Measurements from ENCODE around the gene DAB2IP.
"Not testable (repeated sequence)": the region's sequence is repeated elsewhere in the genome, so short reads cannot be mapped to it uniquely, and the experiment has no call there.

The DAB2IP gene

DNA sequence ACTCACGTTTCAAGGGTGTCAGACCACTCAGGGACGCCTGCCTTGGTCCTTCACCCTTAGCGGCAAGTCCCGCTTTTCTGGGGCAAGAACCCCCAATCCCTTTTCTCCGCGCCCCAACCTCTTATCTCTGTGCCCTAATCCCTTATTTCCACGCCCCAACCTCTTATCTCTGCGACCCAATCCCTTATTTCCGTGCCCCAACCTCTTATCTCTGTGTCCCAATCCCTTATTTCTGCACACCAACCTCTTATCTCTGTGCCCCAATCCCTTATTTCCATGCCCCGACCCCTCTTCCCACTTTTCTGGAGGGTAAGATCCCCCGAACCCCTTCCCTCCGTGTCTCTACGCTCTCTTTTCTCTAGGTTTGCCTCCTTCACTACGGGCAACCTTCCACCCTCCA is 139.4 kb downstream of the DAB2IP start:
- H3K4me3 ChIP-seq (ENCODE audit: low read depth, low read length), result no peak overlapping the region
- TF ChIP-seq, protein P1, sequence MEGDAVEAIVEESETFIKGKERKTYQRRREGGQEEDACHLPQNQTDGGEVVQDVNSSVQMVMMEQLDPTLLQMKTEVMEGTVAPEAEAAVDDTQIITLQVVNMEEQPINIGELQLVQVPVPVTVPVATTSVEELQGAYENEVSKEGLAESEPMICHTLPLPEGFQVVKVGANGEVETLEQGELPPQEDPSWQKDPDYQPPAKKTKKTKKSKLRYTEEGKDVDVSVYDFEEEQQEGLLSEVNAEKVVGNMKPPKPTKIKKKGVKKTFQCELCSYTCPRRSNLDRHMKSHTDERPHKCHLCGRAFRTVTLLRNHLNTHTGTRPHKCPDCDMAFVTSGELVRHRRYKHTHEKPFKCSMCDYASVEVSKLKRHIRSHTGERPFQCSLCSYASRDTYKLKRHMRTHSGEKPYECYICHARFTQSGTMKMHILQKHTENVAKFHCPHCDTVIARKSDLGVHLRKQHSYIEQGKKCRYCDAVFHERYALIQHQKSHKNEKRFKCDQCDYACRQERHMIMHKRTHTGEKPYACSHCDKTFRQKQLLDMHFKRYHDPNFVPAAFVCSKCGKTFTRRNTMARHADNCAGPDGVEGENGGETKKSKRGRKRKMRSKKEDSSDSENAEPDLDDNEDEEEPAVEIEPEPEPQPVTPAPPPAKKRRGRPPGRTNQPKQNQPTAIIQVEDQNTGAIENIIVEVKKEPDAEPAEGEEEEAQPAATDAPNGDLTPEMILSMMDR (IDR thresholded peaks at IDR 0.05; ENCODE audit: insufficient read depth, low read depth, low read length, missing control alignments), result no peak
- no peak for DNase-seq (ENCODE audit: low read depth)

DNA sequence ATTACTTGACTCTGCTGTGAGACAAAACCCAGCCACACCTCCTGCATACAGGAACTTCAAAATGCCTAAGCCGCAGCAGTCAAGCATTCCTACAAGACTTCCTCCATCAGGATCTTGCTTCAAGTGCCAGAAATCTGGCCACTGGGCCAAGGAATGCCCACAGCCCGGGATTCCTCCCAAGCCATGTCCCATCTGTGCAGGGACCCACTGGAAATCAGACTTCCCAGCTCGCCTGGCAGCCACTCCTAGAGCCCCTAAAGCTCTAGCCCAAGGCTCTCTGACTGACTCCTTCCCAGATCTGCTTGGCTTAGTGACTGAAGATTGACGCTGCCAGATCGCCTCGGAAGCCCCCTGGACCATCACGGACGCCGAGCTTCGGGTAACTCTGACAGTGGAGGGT is 141.0 kb downstream of the DAB2IP start:
- H3K4me3 ChIP-seq (ENCODE audit: low read depth, low read length); DNase-seq (ENCODE audit: low read depth): not testable (repeated sequence)

DNA sequence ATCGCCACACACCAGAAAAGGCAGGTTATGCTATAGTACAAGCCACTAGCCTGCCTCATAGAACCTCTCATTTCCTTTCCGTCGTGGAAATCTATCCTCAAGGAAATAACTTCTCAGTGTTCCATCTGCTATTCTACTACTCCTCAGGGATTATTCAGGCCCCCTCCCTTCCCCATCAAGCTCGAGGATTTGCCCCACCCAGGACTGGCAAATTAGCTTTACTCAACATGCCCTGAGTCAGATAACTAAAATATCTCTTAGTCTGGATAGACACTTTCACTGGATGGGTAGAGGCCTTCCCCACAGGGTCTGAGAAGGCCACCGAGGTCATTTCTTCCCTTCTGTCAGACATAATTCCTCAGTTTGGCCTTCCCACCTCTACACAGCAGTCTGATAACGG is 142.9 kb downstream of the DAB2IP start:
- not testable (repeated sequence) for DNase-seq (ENCODE audit: low read depth); H3K4me3 ChIP-seq (ENCODE audit: low read depth, low read length)

DNA sequence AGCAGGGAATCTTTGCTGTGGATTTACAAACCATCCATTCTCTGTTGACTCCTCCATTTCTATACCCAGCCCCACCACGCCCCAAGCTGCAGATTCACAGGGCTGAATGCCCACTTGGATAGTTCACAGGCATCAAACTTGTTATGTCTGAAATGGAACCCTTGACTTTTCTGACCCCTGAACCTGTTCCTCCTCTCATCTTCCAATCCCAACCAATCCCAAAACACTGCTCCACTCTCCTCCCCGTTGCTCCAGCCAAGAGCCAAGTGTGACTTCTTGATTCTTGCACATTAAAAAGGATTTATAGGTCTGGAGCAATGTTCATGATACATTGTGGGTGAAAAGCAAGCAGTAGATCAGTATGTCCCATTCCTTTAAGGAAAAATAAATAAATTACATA is 145.6 kb downstream of the DAB2IP start:
- TF ChIP-seq, protein P1 (IDR thresholded peaks at IDR 0.05; ENCODE audit: insufficient read depth, low read depth, low read length, missing control alignments), result no peak

DNA sequence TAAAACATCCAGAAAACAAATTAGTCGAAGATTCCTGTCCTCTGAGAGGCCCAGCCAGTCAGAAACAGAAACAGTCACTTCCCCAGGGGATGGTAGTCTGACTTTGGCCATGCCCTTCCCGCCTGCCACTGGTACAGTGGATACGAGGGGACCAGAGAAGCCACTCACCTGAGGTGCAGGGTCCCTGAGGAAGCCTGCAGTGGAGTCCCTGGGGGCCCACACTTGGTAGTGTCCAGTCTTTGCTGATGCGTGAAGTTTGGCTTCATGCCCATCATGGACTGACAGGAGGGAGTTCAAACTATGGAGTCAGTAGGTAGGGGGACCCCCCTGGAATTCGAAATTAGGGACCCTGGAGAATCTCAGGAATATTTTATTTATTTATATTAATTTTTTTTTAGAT is 147.5 kb downstream of the DAB2IP start:
- TF ChIP-seq, protein P1 (IDR thresholded peaks at IDR 0.05; ENCODE audit: insufficient read depth, low read depth, low read length, missing control alignments), result no peak

More for the DNA sequence above, 145.6 kb downstream of the DAB2IP start:
- no peak overlapping the region for H3K4me3 ChIP-seq (ENCODE audit: low read depth, low read length)
- no peak for DNase-seq (ENCODE audit: low read depth)

DNA sequence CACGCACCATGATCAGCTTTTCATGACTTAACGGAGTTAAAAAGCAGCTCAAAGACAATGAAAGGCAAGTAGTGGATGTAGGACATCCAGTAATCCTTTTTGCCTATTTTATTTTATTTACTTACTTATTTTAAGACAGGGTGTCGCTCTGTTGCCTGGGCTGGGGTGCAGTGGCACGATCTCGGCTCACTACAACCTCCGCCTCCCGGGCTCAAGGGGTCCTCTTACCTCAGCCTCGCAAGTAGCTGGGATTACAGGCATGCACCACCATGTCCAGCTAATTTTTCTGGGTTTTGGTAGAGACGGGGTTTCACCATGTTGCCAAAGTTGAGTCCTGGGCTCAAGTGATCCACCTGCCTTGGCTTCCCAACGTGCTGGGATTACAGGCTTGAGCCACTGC is 148.9 kb downstream of the DAB2IP start:
- TF ChIP-seq, protein P1 (IDR thresholded peaks at IDR 0.05; ENCODE audit: insufficient read depth, low read depth, low read length, missing control alignments), result no peak
- no peak for DNase-seq (ENCODE audit: low read depth)
- H3K4me3 ChIP-seq (ENCODE audit: low read depth, low read length), result no peak overlapping the region

More for the DNA sequence above, 147.5 kb downstream of the DAB2IP start:
- no peak overlapping the region for H3K4me3 ChIP-seq (ENCODE audit: low read depth, low read length)
- DNase-seq (ENCODE audit: low read depth), result no peak

DNA sequence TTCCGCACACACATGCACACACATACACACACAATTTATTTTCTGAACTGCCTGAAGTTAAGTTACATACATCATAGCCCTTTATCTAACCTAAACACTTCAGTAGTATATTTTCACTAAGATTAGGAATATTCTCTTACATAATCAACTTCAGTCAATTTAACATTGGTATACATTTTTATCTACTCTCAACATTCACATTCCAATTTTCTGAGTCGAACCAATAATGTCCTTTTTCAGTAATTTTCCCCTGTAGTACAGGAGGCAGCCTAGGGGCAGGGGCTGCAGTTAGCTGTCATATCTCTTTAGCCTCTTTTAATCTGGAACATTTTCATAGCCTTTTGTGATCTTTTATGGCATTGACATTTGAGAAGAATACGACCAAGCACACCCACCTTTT is 150.1 kb downstream of the DAB2IP start:
- TF ChIP-seq, protein P1 (IDR thresholded peaks at IDR 0.05; ENCODE audit: insufficient read depth, low read depth, low read length, missing control alignments), result no peak
- DNase-seq (ENCODE audit: low read depth), result no peak
- H3K4me3 ChIP-seq (ENCODE audit: low read depth, low read length), result no peak overlapping the region

DNA sequence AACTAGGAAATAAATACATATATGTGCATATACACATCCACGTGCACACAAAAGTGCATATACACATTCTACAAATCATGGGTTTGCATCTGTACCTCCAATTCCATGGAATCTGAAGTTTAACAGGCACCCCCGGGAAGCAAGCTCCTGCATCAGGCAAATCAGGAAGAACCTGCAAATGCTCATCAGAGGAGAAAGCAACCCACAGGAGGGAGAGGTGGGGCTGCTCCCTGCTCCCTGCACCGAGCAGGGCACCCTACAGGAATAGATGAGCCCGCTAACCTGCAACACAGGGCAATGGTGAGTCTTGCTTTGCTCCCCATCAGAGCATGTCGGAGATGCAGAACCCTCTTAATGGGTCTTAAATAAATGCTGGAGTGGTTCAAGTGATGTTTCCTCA is 151.3 kb downstream of the DAB2IP start:
- H3K4me3 ChIP-seq (ENCODE audit: low read depth, low read length), result no peak overlapping the region
- TF ChIP-seq, protein P1 (IDR thresholded peaks at IDR 0.05; ENCODE audit: insufficient read depth, low read depth, low read length, missing control alignments), result no peak
- no peak for DNase-seq (ENCODE audit: low read depth)
